GM06990 (cell line): ENCODE measurements around the gene FHIT.

ENCODE experiments used
- DNase-seq: peaks from one replicate; pipeline ENCODE4 v3.0.0-alpha.2; 2011; ENCODE audit not compliant: insufficient read length; ENCODE audit errors: extremely low read depth
- H3K27me3 ChIP-seq: replicated peaks from 2 replicates; pipeline ENCODE4 v1.6.0; 2011; ENCODE audit warnings: low read length; ENCODE audit not compliant: control insufficient read depth, insufficient read depth
- H3K36me3 ChIP-seq: 2 replicates; pipeline ENCODE4 v1.5.1; 2011; ENCODE audit warnings: low read length; ENCODE audit not compliant: control insufficient read depth, insufficient read depth
- H3K4me3 ChIP-seq: replicated peaks from 2 replicates; pipeline ENCODE4 v1.5.1; 2011; ENCODE audit warnings: low read depth, mild to moderate bottlenecking, control low read depth, low read length
- CTCF ChIP-seq: IDR thresholded peaks from 2 replicates; pipeline ENCODE4 v1.5.1; 2011; ENCODE audit warnings: low read length, control low read depth, mild to moderate bottlenecking, inconsistent platforms; ENCODE audit not compliant: insufficient read depth, poor library complexity, severe bottlenecking

The FHIT gene

GRCh38 chr3:60243456-60243855 is 1007.8 kb downstream of the FHIT start:
- Histone ChIP-seq H3K27me3 (no peaks in the 10 kb centered on the region), H3K4me3 (no peak overlapping the region), H3K36me3 (no peaks in the 10 kb centered on the region)
- no peak for TF ChIP-seq CTCF
- DNase-seq = no peak

- DNase-seq = no peak
- Histone ChIP-seq H3K27me3 (no peaks in the 10 kb centered on the region), H3K36me3 (no peaks in the 10 kb centered on the region), H3K4me3 (no peak overlapping the region)
- no peak for TF ChIP-seq CTCF
Measured at GRCh38 chr3:60240492-60240891, 1010.8 kb downstream of the FHIT start.

GRCh38 chr3:60238550-60238949 is 1012.7 kb downstream of the FHIT start:
- H3K4me3 ChIP-seq = no peak overlapping the region
- H3K27me3 ChIP-seq = no peaks in the 10 kb centered on the region
- H3K36me3 ChIP-seq = no peaks in the 10 kb centered on the region
- no peak for DNase-seq
- TF ChIP-seq CTCF = no peak

GRCh38 chr3:60229502-60229901 is 1021.8 kb downstream of the FHIT start:
- H3K4me3 ChIP-seq = no peak overlapping the region
- TF ChIP-seq CTCF = no peak
- no peaks in the 10 kb centered on the region for H3K36me3 ChIP-seq
- DNase-seq = no peak
- H3K27me3 ChIP-seq = no peaks in the 10 kb centered on the region

GRCh38 chr3:60228823-60229222 is 1022.4 kb downstream of the FHIT start:
- TF ChIP-seq CTCF = no peak
- Histone ChIP-seq H3K36me3 (no peaks in the 10 kb centered on the region), H3K4me3 (no peak overlapping the region), H3K27me3 (no peaks in the 10 kb centered on the region)
- no peak for DNase-seq

- no peaks in the 10 kb centered on the region for H3K36me3 ChIP-seq
- no peaks in the 10 kb centered on the region for H3K27me3 ChIP-seq
- no peak for DNase-seq
- H3K4me3 ChIP-seq = no peak overlapping the region
- TF ChIP-seq CTCF = no peak
Measured at GRCh38 chr3:60226912-60227311, 1024.3 kb downstream of the FHIT start.
